Spleen (tissue), 7 donors: ENCODE data around the gene RANBP3.
A peak's percentile ranks its signal among the peaks of the same experiment; 100 is the strongest.

Experiments used
- CTCF ChIP-seq, 11 experiments: fragments of 200-600 bp in 7 of 11; fragments of 450-650 bp in 4 of 11; sonication (generic) in 4 of 11; IDR thresholded peaks in 8 of 11; conservative IDR thresholded peaks in 3 of 11; 1 replicate in 7 of 11; 2 replicates in 4 of 11; pipeline versions ENCODE4 v1.4.0 to v1.8.0; 2016 to 2021; ENCODE audit warnings: antibody characterized with exemption in 11 of 11, inconsistent platforms in 4 of 11, mild to moderate bottlenecking in 1 of 11
- POLR2A ChIP-seq, 3 donors: fragments of 450-650 bp; IDR thresholded peaks; one replicate each; pipeline ENCODE4 v1.5.1; 2017; ENCODE audit warnings: antibody characterized with exemption in 3 of 3, mild to moderate bottlenecking in 1 of 3
- POLR2AphosphoS5 ChIP-seq, 3 donors: sonication (generic); formaldehyde crosslinking; IDR thresholded peaks; one replicate each; pipeline ENCODE4 v1.5.1; 2017; ENCODE audit warnings: antibody characterized with exemption in 3 of 3
- donor health status: DM: no; HTN: no; CAD: no; lungs with moderate emphysema.
- donor health status: DM: no; HTN: no; CAD: no.
- donor health status: DM: no; HTN: no; CAD: no.

GRCh38 chr19:5927441-5927821 is 50.5 kb downstream of the RANBP3 start:
- no peak for TF ChIP-seq CTCF (IDR thresholded peaks at IDR 0.05 in 8 of 11, conservative IDR thresholded peaks at IDR 0.05 in 3 of 11)
- no peak for TF ChIP-seq POLR2A (IDR thresholded peaks at IDR 0.05)
- TF ChIP-seq POLR2AphosphoS5 (IDR thresholded peaks at IDR 0.05), result peak in 1 of 3 donors; percentile 40
